Thymus (tissue), 11 donors: ENCODE measurements around the gene TBX5. TPM values are rescaled to one million over a fixed set of nuclear protein-coding genes. Genes with fewer than 3 reads are reported as not detected.

ENCODE experiments used
- DNase-seq, 9 donors: peaks; one replicate each; pipeline ENCODE4 v3.0.0-alpha.2; 2013; ENCODE audit warnings: low spot score in 9 of 9, low read depth in 6 of 9, missing footprints in 1 of 9
- H3K27ac ChIP-seq, 2 donors: one replicate each; pipeline ENCODE4 v1.5.1; 2013; ENCODE audit warnings: control low read depth in 1 of 2, low read depth in 1 of 2, low read length in 1 of 2, mild to moderate bottlenecking in 1 of 2, moderate library complexity in 1 of 2
- H3K27me3 ChIP-seq, 2 donors: one replicate each; pipeline ENCODE4 v1.5.1; 2013; ENCODE audit warnings: low read length in 1 of 2; ENCODE audit not compliant: control insufficient read depth in 2 of 2, insufficient read depth in 1 of 2
- H3K36me3 ChIP-seq, 2 donors: one replicate each; pipeline ENCODE4 v1.5.1; 2013; ENCODE audit warnings: low read length in 1 of 2, mild to moderate bottlenecking in 1 of 2, moderate library complexity in 1 of 2; ENCODE audit not compliant: control insufficient read depth in 2 of 2, insufficient read depth in 2 of 2
- H3K4me1 ChIP-seq, 2 donors: one replicate each; pipeline ENCODE4 v1.5.1; 2013; ENCODE audit warnings: low read length in 2 of 2; ENCODE audit not compliant: control insufficient read depth in 2 of 2, insufficient read depth in 2 of 2
- H3K4me3 ChIP-seq, 2 donors: one replicate each; pipeline ENCODE4 v1.5.1; 2013; ENCODE audit warnings: low read length in 2 of 2, control low read depth in 1 of 2, mild to moderate bottlenecking in 1 of 2
- H3K9me3 ChIP-seq, 2 donors: one replicate each; pipeline ENCODE4 v1.5.1; 2013; ENCODE audit warnings: low read length in 1 of 2, mild to moderate bottlenecking in 1 of 2; ENCODE audit not compliant: control insufficient read depth in 2 of 2, insufficient read depth in 1 of 2
- WGBS: extraction: QIAGEN DNeasy Blood & Tissue Kit; methylation state at CpG from one replicate; pipeline ENCODE4 v1.1.7; 2013; 5-methylcytosine and 5-hydroxymethylcytosine counted together
- polyA plus RNA-seq: library from polyadenylated mRNA; stranded (reverse); fragments of 200-250 nt; gene quantifications from one replicate; pipeline ENCODE4 v1.2.3, GENCODE V29; 2013
- total RNA-seq: library from RNA; stranded (reverse); fragments of 120-200 nt; gene quantifications from one replicate; pipeline ENCODE4 v1.2.4, GENCODE V29; 2013
- donor health status: healthy.

Gene TBX5
- total and polyA plus RNA-seq, 2 donors = 0.02 TPM; not detected in 1

DNA sequence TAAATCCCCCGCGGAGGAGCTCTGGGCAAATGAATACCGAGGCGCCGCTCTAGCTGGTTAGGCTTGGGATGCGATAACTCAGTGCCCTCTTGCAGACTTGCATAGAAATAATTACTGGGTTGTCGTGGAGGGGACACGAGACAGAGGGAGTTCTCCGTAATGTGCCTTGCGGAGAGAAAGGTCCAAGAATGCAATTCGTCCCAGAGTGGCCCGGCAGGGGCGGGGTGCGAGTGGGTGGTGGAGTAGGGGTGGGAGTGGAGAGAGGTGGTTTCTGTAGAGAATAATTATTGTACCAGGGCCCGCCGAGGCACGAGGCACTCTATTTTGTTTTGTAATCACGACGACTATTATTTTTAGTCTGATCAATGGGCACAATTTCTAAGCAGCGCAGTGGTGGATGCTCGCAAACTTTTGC lies 2.5 kb upstream of the TBX5 start:
- peaks cover 95 to 100% of the 10 kb centered on the region in 2 donors for H3K27me3 ChIP-seq
- H3K4me3 ChIP-seq = no peak overlapping the region
- peaks cover 0 to 1% of the 10 kb centered on the region in 2 donors for H3K9me3 ChIP-seq
- no peak for DNase-seq
- no peak overlapping the region for H3K27ac ChIP-seq
- no peaks in the 10 kb centered on the region for H3K36me3 ChIP-seq
- 7% methylated on average over 21 of the region's 21 CpGs for WGBS
- no peaks in the 10 kb centered on the region for H3K4me1 ChIP-seq

- no peak overlapping the region for H3K27ac ChIP-seq
- no peak overlapping the region for H3K4me3 ChIP-seq
- peaks cover 95 to 100% of the 10 kb centered on the region in 2 donors for H3K27me3 ChIP-seq
- H3K9me3 ChIP-seq = peaks cover 0 to 1% of the 10 kb centered on the region in 2 donors
- no peaks in the 10 kb centered on the region for H3K4me1 ChIP-seq
- no peaks in the 10 kb centered on the region for H3K36me3 ChIP-seq
- no peak for DNase-seq
- 10% methylated on average over 31 of the region's 31 CpGs for WGBS
These were observed 2.0 kb upstream of the TBX5 start for GRCh38 chr12:114407842-114408411.

GRCh38 chr12:114406984-114407841 lies 1.3 kb upstream of the TBX5 start:
- 11% methylated on average over 12 of the region's 12 CpGs for WGBS
- H3K4me3 ChIP-seq = no peak overlapping the region
- peaks cover 0 to 1% of the 10 kb centered on the region in 2 donors for H3K9me3 ChIP-seq
- no peak for DNase-seq
- peaks cover 95 to 99% of the 10 kb centered on the region in 2 donors for H3K27me3 ChIP-seq
- no peak overlapping the region for H3K27ac ChIP-seq
- no peaks in the 10 kb centered on the region for H3K4me1 ChIP-seq
- H3K36me3 ChIP-seq = no peaks in the 10 kb centered on the region

DNA sequence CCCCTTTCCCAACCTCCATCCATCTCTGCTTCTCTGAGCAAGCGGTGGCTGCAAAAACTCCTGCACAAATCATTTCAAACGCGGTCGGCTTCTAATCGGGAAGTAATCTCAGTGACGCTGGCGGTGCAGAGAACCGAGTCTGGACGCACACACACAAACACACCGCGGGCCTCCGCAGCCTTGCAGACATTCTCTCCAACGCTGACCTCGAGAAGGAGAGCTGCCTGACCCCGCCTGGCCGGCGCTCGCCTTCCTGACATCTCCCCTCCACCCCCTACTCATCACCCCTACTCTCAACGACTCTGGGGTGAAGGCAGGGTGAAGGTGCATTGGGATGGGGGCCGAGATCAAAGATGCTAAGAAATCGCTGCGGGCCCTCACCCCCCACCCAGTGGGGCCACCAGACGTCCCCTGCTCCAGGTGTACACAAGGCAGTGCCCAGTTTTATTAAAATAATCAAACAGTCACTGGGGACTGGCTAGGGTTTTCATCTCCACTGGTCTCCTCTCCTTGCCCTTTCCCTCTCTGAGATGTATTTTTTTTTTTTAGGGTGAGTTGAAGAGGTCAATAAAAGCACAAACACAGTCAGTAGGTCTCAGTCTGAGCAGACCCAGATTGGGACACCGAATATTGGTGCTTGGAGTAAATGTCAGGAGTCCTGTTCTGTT lies 506 bp upstream of the TBX5 start:
- Histone ChIP-seq H3K4me3 (no peak overlapping the region), H3K9me3 (peaks cover 0 to 1% of the 10 kb centered on the region in 2 donors), H3K36me3 (no peaks in the 10 kb centered on the region), H3K27ac (no peak overlapping the region), H3K27me3 (peaks cover 97 to 99% of the 10 kb centered on the region in 2 donors), H3K4me1 (no peaks in the 10 kb centered on the region)
- DNase-seq = no peak
- 5% methylated on average over 24 of the region's 24 CpGs for WGBS

- Histone ChIP-seq H3K4me3 (no peak overlapping the region), H3K27me3 (peaks cover 99% of the 10 kb centered on the region in 2 donors), H3K9me3 (peaks cover 0 to 1% of the 10 kb centered on the region in 2 donors), H3K36me3 (no peaks in the 10 kb centered on the region), H3K4me1 (no peaks in the 10 kb centered on the region), H3K27ac (no peak overlapping the region)
- no peak for DNase-seq
- WGBS = 5% methylated on average over 38 of the region's 38 CpGs
These were observed 922 bp downstream of the TBX5 start for GRCh38 chr12:114404926-114405518.

DNA sequence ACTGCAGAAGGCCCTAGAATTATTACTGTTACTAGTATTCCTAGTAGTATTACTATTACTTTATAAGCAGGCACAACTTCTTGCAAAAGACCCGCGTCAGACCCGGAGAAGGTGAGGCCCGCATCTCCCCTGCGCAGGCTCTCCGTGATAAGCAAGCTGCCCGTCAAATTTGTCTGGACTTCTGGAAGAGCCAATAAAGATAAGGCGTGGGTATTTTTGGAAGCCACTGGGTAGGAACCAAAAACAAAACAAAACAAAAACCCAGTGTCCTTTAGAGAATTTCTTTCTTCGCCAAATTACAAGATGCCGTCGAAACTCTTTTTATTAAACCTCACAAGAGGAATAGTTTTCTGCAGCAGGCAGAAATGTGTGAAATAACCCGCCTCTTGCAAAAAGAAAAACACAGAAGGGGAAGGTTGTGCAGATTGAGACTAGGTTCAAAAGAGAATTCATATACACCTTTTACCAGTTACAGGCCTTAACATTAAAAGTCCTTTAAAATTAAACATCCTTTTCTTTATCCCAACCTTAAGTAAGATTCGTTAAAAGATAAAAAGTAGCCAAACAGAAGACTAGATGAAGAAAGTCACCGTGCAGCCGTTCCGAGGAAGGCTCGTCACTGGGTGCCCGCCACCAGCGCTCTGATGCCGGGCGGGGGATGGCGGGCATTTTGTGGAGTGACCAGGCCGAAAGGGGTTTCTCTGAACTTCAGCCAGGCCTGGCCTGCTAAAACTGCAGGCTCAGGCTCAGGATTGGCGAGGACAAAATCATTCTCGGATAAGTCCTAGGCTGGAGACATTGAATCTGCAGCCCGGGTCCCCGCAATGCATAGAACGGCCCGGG lies 1.6 kb downstream of the TBX5 start:
- Histone ChIP-seq H3K4me3 (no peak overlapping the region), H3K36me3 (no peaks in the 10 kb centered on the region), H3K27ac (no peak overlapping the region), H3K27me3 (peaks cover 99% of the 10 kb centered on the region in 2 donors), H3K4me1 (no peaks in the 10 kb centered on the region), H3K9me3 (peaks cover 0 to 1% of the 10 kb centered on the region in 2 donors)
- 10% methylated on average over 29 of the region's 29 CpGs for WGBS
- no peak for DNase-seq

DNA sequence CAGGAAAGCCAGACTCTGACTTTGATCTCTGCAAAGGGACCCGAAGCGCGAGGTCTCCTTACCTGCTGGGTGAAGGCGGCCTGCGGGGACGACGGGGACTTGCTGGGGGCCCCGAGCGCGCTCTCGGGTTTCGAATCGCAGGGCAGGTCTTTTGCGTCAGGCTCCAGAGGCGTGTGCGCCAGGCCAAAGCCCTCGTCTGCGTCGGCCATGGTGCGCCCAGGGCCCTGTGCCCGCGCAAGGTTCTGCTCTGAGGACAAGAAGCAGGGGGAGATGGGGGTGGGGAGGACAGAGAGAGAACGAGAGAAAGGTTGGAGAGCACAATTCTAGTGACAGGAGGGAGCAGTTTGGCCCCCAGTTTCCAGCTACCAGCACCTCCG lies 2.3 kb downstream of the TBX5 start:
- 7% methylated on average over 24 of the region's 24 CpGs for WGBS
- Histone ChIP-seq H3K4me3 (no peak overlapping the region), H3K27me3 (peaks cover 99% of the 10 kb centered on the region in 2 donors), H3K9me3 (peaks cover 0 to 1% of the 10 kb centered on the region in 2 donors), H3K4me1 (no peaks in the 10 kb centered on the region), H3K36me3 (no peaks in the 10 kb centered on the region), H3K27ac (no peak overlapping the region)
- no peak for DNase-seq

- 7% methylated on average over 41 of the region's 41 CpGs for WGBS
These were observed 2.8 kb downstream of the TBX5 start for GRCh38 chr12:114403011-114403689.

More at GRCh38 chr12:114403011-114403689, 2.8 kb downstream of the TBX5 start:
- no peaks in the 10 kb centered on the region for H3K36me3 ChIP-seq
- peaks cover 0 to 1% of the 10 kb centered on the region in 2 donors for H3K9me3 ChIP-seq
- H3K4me3 ChIP-seq = no peak overlapping the region
- H3K27me3 ChIP-seq = peaks cover 98 to 99% of the 10 kb centered on the region in 2 donors
- DNase-seq = no peak
- no peaks in the 10 kb centered on the region for H3K4me1 ChIP-seq
- H3K27ac ChIP-seq = no peak overlapping the region
